Measurements from ENCODE around the gene NPM1.

DNA sequence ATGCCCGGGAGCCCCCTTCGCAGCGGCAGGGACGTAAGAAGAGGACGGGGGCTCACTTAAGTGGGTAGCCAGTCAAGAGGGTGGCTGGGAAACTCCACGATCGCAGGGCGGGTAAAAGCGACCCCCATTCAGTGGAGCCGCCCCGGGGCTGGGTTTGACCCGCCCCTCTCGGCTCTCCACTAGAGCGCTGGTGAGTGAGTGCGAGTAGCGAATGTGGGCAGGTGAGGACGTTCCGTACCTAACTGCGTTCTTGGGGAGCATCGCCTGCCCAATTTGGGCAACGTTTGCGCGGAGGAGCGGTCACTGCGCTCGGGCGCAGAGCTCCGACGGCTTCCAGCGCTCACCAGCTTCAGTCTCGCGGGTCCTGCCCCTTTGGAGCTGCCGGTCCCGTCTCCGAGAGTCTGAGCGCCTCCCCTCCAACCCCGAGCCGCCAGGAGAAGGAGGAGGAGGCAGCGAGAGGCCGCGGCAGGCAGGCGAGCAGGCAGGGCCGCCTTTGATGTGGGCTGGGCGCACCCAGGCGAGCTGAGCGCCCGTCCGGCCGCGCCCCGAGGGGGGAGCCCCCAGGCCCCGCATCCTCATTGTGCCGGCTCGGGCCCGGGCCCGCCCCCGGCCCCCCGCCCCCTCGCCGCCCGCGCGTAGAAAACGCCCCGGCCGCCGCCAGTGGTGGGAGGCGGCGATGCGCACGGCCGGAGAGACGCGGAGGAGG, 31.5 kb downstream of the NPM1 start, which contains the start of gene FGF18:
- TF ChIP-seq TCF4 (CRISPR knock-in tag; IDR thresholded peaks at IDR 0.05; ENCODE audit: borderline replicate concordance): no peak
- no peak for TF ChIP-seq BACH2 (CRISPR knock-in tag; IDR thresholded peaks at IDR 0.05; ENCODE audit: borderline replicate concordance)

Data from SK-N-SH treated with all-trans-retinoic acid at 6 μM for 48 hours (cell line).